Neuron (in vitro differentiated cells): ENCODE data around the gene MRPL14.

Experiments used
- H2AFZ ChIP-seq: one replicate; pipeline ENCODE4 v1.6.1; 2013; ENCODE audit warnings: low read depth, mild to moderate bottlenecking, inconsistent platforms, low read length, moderate library complexity
- H3K27me3 ChIP-seq: one replicate; pipeline ENCODE4 v1.6.1; 2013; ENCODE audit warnings: low read length; ENCODE audit not compliant: insufficient read depth
- H3K36me3 ChIP-seq: one replicate; pipeline ENCODE4 v1.6.1; 2013; ENCODE audit warnings: low read length; ENCODE audit not compliant: insufficient read depth
- H3K4me1 ChIP-seq: one replicate; pipeline ENCODE4 v1.6.1; 2013; ENCODE audit warnings: low read length; ENCODE audit not compliant: insufficient read depth
- H3K4me3 ChIP-seq: 2 replicates; pipeline ENCODE4 v1.5.1; 2013; ENCODE audit warnings: mild to moderate bottlenecking, low read length, moderate library complexity
- H3K9me3 ChIP-seq: one replicate; pipeline ENCODE4 v1.6.1; 2013; ENCODE audit warnings: low read length

The MRPL14 gene

DNA sequence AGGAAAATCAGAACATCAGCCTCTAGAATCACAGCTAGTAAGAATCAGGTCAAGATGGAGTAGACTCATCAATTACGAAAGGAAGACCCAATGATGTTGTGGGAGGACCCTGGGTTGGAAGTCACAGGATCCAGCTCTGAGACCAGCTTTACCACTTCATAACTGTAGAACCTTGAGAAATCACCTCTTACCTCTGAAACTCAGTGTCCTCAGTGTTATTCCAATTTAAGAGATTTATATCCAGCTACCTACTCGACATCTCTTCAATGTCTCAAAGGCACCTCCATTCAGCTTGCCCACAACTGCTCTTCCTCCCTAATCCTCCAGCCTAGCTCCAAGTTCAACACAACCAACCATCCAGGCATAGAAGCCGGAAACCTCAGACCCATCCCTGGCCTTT, 16.3 kb downstream of the MRPL14 start:
- Histone ChIP-seq H2AFZ (no peak overlapping the region), H3K36me3 (peaks cover 72% of the 10 kb centered on the region), H3K4me3 (no peak overlapping the region), H3K9me3 (no peaks in the 10 kb centered on the region), H3K27me3 (no peaks in the 10 kb centered on the region), H3K4me1 (no peaks in the 10 kb centered on the region)

DNA sequence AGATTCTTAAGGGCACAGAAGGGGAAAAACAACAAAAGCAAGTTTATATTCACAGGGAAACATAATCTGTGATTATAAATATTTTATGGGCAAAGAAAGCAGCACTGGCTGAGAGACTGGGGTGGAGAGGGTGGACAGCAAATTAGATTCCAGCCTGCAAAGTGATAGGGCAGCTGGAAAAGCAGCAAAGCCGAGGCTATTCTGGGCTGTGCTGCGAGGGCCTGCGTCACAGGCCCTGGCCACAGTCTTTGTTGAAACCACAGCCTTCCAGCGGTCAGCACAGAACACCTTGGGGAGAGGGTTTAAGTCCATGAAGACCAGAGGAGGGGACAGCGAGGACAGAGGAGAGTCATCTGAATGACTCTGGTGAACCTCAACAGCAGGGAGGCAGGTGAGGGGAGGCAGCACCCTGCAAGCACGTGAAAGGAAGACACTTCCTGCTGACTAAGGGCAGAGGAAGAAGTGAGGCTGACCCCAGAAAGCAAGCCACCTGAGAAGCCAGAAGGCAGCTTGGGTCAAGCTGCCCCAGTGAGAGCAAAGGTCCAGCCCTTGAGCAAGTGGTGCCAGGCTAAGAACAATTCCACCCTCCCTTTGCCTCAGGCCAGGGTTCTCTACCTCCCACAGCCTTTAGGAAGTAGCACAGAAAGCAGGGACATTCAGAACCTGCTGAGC, 17.1 kb downstream of the MRPL14 start:
- peaks cover 69% of the 10 kb centered on the region for H3K36me3 ChIP-seq
- no peak overlapping the region for H3K4me3 ChIP-seq
- no peaks in the 10 kb centered on the region for H3K9me3 ChIP-seq
- H2AFZ ChIP-seq, result no peak overlapping the region
- no peaks in the 10 kb centered on the region for H3K27me3 ChIP-seq
- H3K4me1 ChIP-seq, result no peaks in the 10 kb centered on the region

DNA sequence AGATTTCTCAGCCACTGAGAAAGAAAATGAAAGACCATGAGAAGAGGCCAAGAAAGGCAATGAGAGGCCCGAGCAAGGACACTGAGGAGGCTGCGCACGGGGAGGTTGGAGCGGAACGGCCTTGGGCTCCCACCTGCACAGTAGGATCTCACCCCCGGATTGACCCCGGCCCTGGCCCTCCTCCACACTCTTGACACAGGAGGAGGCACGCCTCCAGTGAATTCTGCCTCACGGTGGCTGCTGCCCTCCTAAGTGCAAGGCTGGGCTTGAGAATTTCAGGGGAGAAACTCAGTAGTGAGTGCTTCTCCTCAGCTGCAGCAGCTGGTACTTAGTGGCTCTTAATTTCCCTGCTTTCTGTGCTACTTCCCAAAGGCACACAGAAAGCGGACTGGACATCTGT, 18.0 kb downstream of the MRPL14 start:
- Histone ChIP-seq H3K36me3 (peaks cover 74% of the 10 kb centered on the region), H3K4me3 (no peak overlapping the region), H2AFZ (no peak overlapping the region)

DNA sequence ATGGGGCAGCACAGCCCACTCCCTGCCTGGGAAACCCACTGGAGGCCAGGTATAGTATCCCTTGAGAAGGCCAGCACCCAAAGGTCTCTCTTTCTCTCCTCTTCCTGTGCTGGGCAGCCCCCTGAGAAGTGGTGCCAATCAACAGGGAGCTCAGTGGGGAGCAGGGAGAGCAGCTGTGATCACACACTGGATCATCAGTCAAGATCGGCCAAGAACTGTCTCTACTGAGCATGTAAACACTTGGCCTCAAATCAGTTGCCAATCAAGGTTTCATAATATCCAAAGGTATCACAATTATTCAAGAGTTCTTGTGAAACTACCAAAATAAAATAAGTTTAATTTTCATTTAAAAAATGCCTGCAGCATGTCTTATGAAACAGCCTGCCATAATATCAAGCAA, 18.8 kb downstream of the MRPL14 start:
- H3K4me3 ChIP-seq, result no peak overlapping the region
- no peak overlapping the region for H2AFZ ChIP-seq
- no peaks in the 10 kb centered on the region for H3K9me3 ChIP-seq
- H3K36me3 ChIP-seq, result peaks cover 72% of the 10 kb centered on the region
- H3K4me1 ChIP-seq, result no peaks in the 10 kb centered on the region
- no peaks in the 10 kb centered on the region for H3K27me3 ChIP-seq

More for the DNA sequence above, 18.0 kb downstream of the MRPL14 start:
- Histone ChIP-seq H3K27me3 (no peaks in the 10 kb centered on the region), H3K9me3 (no peaks in the 10 kb centered on the region), H3K4me1 (no peaks in the 10 kb centered on the region)

DNA sequence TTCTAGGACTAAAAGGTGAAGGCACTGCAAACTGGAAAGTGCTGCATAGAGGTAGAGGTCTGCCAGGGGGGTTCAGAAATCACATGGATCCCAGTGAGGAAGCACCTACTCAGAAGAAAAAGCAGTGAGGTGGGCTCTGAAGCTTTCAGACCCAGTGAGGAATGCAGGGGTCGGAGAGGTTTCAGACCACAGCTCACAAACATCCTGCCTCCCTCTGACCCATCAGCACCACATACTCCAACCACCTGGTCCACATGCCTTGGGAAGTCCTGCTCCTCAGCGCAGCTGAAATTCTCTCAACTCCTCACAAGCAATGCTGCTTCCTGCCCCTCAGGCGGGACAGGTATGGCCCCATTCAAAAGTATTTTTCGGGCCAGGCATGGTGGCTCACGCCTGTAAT, 20.2 kb downstream of the MRPL14 start:
- Histone ChIP-seq H3K9me3 (no peaks in the 10 kb centered on the region), H2AFZ (no peak overlapping the region), H3K4me1 (peaks cover 14% of the 10 kb centered on the region), H3K4me3 (no peak overlapping the region), H3K36me3 (peaks cover 66% of the 10 kb centered on the region), H3K27me3 (no peaks in the 10 kb centered on the region)

DNA sequence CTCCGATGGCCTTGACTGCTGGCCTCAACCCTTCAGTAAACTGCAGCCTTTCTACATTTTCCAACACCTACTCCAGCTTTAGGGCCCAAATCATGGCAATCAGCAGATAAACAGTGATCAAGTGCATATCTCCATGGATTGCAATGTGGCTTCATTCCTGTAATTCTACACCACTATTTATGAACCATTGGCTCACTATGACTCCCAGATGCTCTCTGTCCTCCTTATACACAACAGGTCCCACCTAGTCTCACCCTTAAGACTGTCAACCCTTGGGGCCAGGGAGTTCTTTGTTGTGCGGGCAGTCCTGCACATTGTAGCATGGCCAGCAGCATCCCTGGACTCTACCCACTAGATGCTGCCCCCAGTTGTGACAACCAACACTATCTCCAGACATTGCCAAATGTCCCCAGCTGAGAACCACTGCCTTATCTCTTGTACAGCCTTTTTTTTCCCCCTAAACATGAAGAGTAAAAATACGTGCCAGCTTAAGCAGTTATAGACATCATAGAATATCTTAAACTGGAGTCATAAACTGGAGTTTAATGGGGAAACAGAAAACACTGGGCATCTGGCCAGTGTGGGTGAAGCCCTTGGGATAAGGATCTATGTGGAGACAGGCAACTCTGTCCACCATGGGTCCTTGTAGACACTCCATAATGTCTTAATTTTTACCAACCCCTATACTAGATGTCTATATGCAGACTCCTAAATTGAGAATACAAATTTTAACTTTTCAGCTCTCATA, 21.1 kb downstream of the MRPL14 start:
- Histone ChIP-seq H3K4me3 (no peak overlapping the region), H3K36me3 (peaks cover 58% of the 10 kb centered on the region)

DNA sequence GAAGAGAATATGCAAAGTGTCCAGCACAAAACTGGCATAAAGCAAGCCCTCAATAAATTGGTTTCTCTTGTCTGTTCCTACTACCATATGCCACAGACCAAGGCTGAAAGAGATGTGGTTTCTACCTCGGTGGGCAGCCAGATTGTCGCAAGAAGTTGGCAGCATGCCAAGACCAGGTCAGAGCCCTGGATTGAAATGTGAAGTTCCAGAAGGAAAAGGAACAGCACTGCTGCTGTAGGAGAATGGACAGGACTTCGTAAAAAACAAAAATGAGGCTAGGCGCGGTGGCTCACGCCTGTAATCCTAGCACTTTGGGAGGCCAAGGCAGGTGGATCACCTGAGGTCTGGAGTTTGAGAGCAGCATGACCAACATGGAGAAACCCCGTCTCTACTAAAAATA, 22.1 kb downstream of the MRPL14 start:
- Histone ChIP-seq H3K4me3 (no peak overlapping the region), H2AFZ (no peak overlapping the region), H3K4me1 (peaks cover 16% of the 10 kb centered on the region), H3K9me3 (no peaks in the 10 kb centered on the region), H3K36me3 (peaks cover 48% of the 10 kb centered on the region), H3K27me3 (no peaks in the 10 kb centered on the region)

More for the DNA sequence above, 21.1 kb downstream of the MRPL14 start:
- Histone ChIP-seq H2AFZ (no peak overlapping the region), H3K27me3 (no peaks in the 10 kb centered on the region), H3K4me1 (peaks cover 16% of the 10 kb centered on the region), H3K9me3 (no peaks in the 10 kb centered on the region)

DNA sequence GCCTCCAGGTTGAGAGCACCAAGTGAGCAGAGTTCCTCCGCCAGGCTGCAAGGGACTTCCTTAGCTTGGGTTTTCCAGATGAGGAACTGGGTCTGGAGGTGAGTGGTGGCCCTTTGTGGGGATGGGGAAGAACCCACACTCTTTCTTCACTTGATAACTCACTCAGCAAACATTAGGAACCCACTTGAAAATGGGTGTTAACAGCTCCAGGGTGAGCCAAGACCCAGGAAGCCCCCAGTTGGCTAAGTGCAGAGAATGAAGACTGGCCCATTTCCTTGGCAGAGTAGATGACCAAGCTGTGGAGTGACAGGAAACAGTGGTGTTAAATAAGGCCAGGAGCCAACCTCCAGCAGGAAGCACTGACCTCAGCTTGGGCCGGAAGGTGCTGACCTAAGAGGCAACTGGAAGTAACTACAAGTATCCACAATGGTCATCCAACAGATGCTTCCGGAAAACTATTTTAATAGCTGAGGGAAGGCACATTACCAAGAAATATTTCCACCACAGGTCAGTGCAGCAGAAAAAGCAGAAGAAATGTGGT, 22.7 kb downstream of the MRPL14 start:
- H3K4me1 ChIP-seq, result peaks cover 16% of the 10 kb centered on the region
- H2AFZ ChIP-seq, result no peak overlapping the region
- no peaks in the 10 kb centered on the region for H3K9me3 ChIP-seq
- H3K4me3 ChIP-seq, result no peak overlapping the region
- no peaks in the 10 kb centered on the region for H3K27me3 ChIP-seq
- H3K36me3 ChIP-seq, result peaks cover 46% of the 10 kb centered on the region

DNA sequence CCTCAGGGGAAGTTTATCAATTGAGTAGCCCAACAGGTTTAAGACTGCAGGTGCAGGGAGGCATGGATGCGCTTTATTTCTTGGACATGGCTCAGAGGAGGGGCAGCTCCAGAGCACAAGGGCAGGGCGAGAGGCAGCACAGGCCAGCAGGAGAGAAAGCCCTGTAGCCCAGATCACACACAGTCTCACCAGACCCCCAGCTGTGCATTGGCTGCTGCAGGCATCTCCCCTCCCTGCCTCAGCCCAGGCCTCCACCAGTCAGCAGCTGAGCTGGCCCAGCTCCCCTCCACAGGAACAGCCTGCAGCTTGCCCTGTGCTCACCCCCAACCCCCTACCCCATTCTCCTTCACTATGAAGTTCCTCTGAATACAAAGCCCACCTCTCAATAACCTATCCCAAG, 24.7 kb downstream of the MRPL14 start:
- no peak overlapping the region for H3K4me3 ChIP-seq
- H2AFZ ChIP-seq, result no peak overlapping the region
- no peaks in the 10 kb centered on the region for H3K27me3 ChIP-seq
- peaks cover 34% of the 10 kb centered on the region for H3K36me3 ChIP-seq
- H3K9me3 ChIP-seq, result no peaks in the 10 kb centered on the region
- H3K4me1 ChIP-seq, result peaks cover 16% of the 10 kb centered on the region

DNA sequence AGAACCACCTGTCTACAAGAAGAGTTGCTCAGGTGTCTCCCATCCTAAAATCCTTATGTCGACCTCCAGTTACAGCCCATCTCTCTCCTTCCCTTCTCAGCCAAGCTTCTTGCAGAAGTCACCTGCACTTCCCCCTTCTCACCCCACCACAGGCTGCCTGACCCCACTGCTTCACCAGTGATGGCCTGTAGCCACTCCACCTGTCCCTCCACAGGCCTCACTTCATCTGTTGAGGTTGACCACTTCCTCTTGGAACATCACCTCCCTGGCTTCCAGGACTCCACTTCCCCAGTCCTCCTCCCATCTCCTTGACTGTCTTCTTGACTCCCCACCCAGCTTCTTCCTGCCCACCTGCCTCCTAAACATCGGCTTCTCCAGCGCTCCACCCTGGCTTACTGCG, 25.4 kb downstream of the MRPL14 start:
- Histone ChIP-seq H3K4me3 (no peak overlapping the region), H3K4me1 (peaks cover 16% of the 10 kb centered on the region), H3K9me3 (no peaks in the 10 kb centered on the region), H3K27me3 (no peaks in the 10 kb centered on the region), H3K36me3 (peaks cover 30% of the 10 kb centered on the region), H2AFZ (no peak overlapping the region)

DNA sequence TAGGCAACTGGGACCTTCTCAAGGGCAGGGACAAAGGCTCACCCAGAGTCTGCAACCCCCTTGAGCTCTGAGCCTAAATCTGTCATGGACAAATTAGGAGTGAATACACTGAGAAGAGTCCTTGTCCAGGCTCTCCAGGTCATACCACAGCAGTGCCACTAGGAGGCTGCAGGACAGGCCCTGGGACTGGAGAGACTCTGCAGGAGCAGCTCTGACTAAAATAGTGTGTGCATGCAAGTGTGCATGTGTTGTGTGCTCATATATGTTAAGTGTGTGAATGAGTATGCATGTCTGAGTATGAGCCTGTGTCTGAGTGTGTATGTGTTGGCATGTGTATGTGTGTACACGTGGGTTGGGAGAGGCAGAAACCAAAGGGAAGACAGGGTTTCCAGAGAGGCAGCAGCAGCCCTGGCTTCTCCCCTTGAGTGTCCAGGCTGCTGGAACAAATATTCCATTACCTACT, 27.1 kb downstream of the MRPL14 start:
- Histone ChIP-seq H3K27me3 (no peaks in the 10 kb centered on the region), H2AFZ (no peak overlapping the region), H3K9me3 (no peaks in the 10 kb centered on the region), H3K4me3 (no peak overlapping the region), H3K4me1 (peaks cover 16% of the 10 kb centered on the region), H3K36me3 (peaks cover 18% of the 10 kb centered on the region)

DNA sequence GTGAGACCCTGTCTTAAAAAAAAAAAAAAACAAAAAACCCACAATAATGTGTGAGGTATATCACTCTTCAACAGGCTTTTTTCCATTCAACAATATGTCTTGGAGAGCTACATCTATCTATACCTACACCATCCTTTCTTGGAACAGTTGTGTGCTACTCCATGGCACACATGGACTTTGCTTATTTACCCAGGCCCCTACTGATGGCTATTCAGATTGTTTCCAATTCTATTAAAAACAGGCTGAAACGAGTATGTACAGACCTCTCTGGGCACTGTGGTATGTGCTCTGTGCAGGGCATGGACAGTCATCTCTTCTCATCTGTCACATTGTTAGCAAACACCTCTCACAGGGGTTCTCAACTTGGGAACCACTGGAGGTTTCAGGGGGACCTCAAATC, 28.1 kb downstream of the MRPL14 start:
- no peaks in the 10 kb centered on the region for H3K9me3 ChIP-seq
- H3K4me3 ChIP-seq, result no peak overlapping the region
- no peaks in the 10 kb centered on the region for H3K27me3 ChIP-seq
- peaks cover 15% of the 10 kb centered on the region for H3K36me3 ChIP-seq
- peaks cover 16% of the 10 kb centered on the region for H3K4me1 ChIP-seq
- H2AFZ ChIP-seq, result no peak overlapping the region

DNA sequence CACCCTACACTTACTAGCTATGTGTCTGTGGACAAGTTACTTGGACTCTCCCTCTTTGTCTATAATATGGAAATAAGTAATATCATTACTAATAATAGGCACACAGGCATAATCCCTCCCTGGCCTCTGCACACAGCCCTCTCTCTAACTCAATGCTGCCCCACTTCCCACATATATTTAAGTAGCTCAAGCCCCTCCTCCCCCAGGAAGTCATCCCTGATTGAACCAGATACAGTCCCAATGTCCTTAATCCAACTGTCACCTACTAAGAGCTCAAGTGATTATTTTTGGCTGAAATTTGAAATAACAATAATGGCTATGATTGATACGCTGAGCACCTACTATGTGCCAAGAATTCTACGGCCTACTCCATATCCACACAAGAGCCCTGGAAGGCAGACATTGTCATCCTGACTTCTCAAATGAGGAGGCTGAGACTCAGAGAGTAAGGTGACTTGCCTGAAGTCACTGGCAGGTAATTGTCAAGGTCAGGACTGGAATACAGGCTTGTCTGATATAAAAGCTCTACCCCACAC, 29.4 kb downstream of the MRPL14 start:
- Histone ChIP-seq H2AFZ (no peak overlapping the region), H3K36me3 (peaks cover 6% of the 10 kb centered on the region), H3K27me3 (no peaks in the 10 kb centered on the region), H3K9me3 (no peaks in the 10 kb centered on the region), H3K4me3 (no peak overlapping the region), H3K4me1 (peaks cover 10% of the 10 kb centered on the region)
